Immature natural killer cell (primary cell): ENCODE measurements around the gene TYMP. TPM values are rescaled to one million over a fixed set of nuclear protein-coding genes. Genes with fewer than 3 reads are reported as not detected.

Experiments used
- DNase-seq, 3 donors: peaks; one replicate each; pipeline ENCODE4 v3.0.0; 2022; ENCODE audit warnings: mixed read lengths in 1 of 3
- H3K27ac Mint-ChIP-seq, 6 donors: one replicate each; pipeline ENCODE4 v1.8.0; 2020; ENCODE audit warnings: mixed read lengths in 6 of 6, mild to moderate bottlenecking in 5 of 6, inconsistent platforms in 4 of 6, moderate library complexity in 3 of 6
- H3K27me3 Mint-ChIP-seq, 3 donors: one replicate each; pipeline ENCODE4 v1.8.0; 2020 to 2021; ENCODE audit warnings: low read depth in 3 of 3, mild to moderate bottlenecking in 3 of 3, mixed read lengths in 3 of 3, moderate library complexity in 3 of 3, inconsistent platforms in 1 of 3
- H3K36me3 Mint-ChIP-seq, 3 donors: one replicate each; pipeline ENCODE4 v1.8.0; 2020; ENCODE audit warnings: mixed read lengths in 3 of 3, inconsistent platforms in 2 of 3, mild to moderate bottlenecking in 2 of 3
- H3K4me1 Mint-ChIP-seq, 2 donors: one replicate each; pipeline ENCODE4 v1.8.0; 2020; ENCODE audit warnings: inconsistent platforms in 2 of 2, mild to moderate bottlenecking in 2 of 2, mixed read lengths in 2 of 2, moderate library complexity in 1 of 2
- H3K4me3 Mint-ChIP-seq, 5 donors: one replicate each; pipeline ENCODE4 v1.8.0; 2020; ENCODE audit warnings: mild to moderate bottlenecking in 5 of 5, mixed read lengths in 5 of 5, inconsistent platforms in 3 of 5, moderate library complexity in 3 of 5
- H3K9me3 Mint-ChIP-seq, 6 donors: one replicate each; pipeline ENCODE4 v1.8.0; 2020; ENCODE audit warnings: mild to moderate bottlenecking in 6 of 6, mixed read lengths in 6 of 6, inconsistent platforms in 4 of 6, moderate library complexity in 3 of 6
- polyA plus RNA-seq, 3 donors: library from polyadenylated mRNA; unstranded; fragments of 300-500 nt; fragmentation: Illumina TruSeq; gene quantifications; one replicate each; pipeline ENCODE4 v1.2.3, GENCODE V29; 2021

Gene TYMP
- 10 to 100 TPM; 21.2 to 31.2 (median 25.5) TPM for polyA plus RNA-seq

GRCh38 chr22:50529897-50530579, at the start of gene TYMP:
Gene TYMP (minus strand): TSS chr22:50530012. CDS start chr22:50529709, 303 bp downstream.
- Mint-ChIP-seq H3K9me3 (peaks cover 0 to 1% (median 0%) of the 10 kb centered on the region in 6 donors), H3K4me3 (peak within 1 kb of the TSS; percentile 83 to 92 (median 89)), H3K27ac (peak within 1 kb of the TSS; percentile 89 to 97 (median 92)), H3K36me3 (no peaks in the 10 kb centered on the region), H3K27me3 (peaks cover 0 to 24% (median 14%) of the 10 kb centered on the region in 3 donors), H3K4me1 (peaks cover 19 to 25% of the 10 kb centered on the region in 2 donors)
- DNase-seq: peak; percentile 65 to 72 (median 70)

GRCh38 chr22:50578776-50579310, 49.0 kb upstream of the TYMP start:
- Mint-ChIP-seq H3K4me3 (no peak overlapping the region), H3K27ac (no peak overlapping the region), H3K9me3 (no peaks in the 10 kb centered on the region), H3K4me1 (peaks cover 13 to 35% of the 10 kb centered on the region in 2 donors), H3K27me3 (peaks cover 0 to 7% (median 6%) of the 10 kb centered on the region in 3 donors), H3K36me3 (peaks cover 0 to 7% (median 3%) of the 10 kb centered on the region in 3 donors)
- DNase-seq: no peak

GRCh38 chr22:50577987-50578775, 48.4 kb upstream of the TYMP start, which contains the start of gene CPT1B:
Gene CPT1B (minus strand): TSS chr22:50578427. CDS start chr22:50577915, 512 bp downstream.
- Mint-ChIP-seq H3K4me3 (peak within 1 kb of the TSS in 1 of 5 donors; percentile 33), H3K27me3 (peaks cover 0 to 7% (median 4%) of the 10 kb centered on the region in 3 donors), H3K4me1 (peaks cover 7 to 29% of the 10 kb centered on the region in 2 donors), H3K36me3 (peaks cover 0 to 7% (median 3%) of the 10 kb centered on the region in 3 donors), H3K27ac (no peak within 1 kb of the TSS), H3K9me3 (no peaks in the 10 kb centered on the region)
- DNase-seq: no peak

- Mint-ChIP-seq H3K9me3 (no peaks in the 10 kb centered on the region), H3K27me3 (peaks cover 0 to 3% (median 2%) of the 10 kb centered on the region in 3 donors), H3K4me1 (peaks cover 5 to 26% of the 10 kb centered on the region in 2 donors), H3K27ac (no peak overlapping the region), H3K36me3 (peaks cover 0 to 7% (median 3%) of the 10 kb centered on the region in 3 donors), H3K4me3 (peak overlapping the region in 1 of 5 donors; percentile 33)
- no peak for DNase-seq
These were observed 47.8 kb upstream of the TYMP start for GRCh38 chr22:50577697-50577986.

GRCh38 chr22:50576806-50577696, 47.2 kb upstream of the TYMP start:
- Mint-ChIP-seq H3K27me3 (peaks cover 2 to 3% (median 2%) of the 10 kb centered on the region in 3 donors), H3K4me3 (peak overlapping the region in 1 of 5 donors; percentile 33), H3K9me3 (no peaks in the 10 kb centered on the region), H3K4me1 (peaks cover 5 to 26% of the 10 kb centered on the region in 2 donors), H3K27ac (no peak overlapping the region), H3K36me3 (peaks cover 0 to 7% (median 3%) of the 10 kb centered on the region in 3 donors)
- DNase-seq: no peak

GRCh38 chr22:50576070-50576469, 46.3 kb upstream of the TYMP start:
- no peaks in the 10 kb centered on the region for H3K9me3 Mint-ChIP-seq
- peaks cover 0 to 2% (median 2%) of the 10 kb centered on the region in 3 donors for H3K27me3 Mint-ChIP-seq
- H3K4me3 Mint-ChIP-seq: no peak overlapping the region
- DNase-seq: no peak
- H3K27ac Mint-ChIP-seq: no peak overlapping the region
- peaks cover 5 to 17% of the 10 kb centered on the region in 2 donors for H3K4me1 Mint-ChIP-seq
- peaks cover 0 to 7% (median 3%) of the 10 kb centered on the region in 3 donors for H3K36me3 Mint-ChIP-seq

GRCh38 chr22:50575426-50575941, 45.7 kb upstream of the TYMP start:
- no peaks in the 10 kb centered on the region for H3K9me3 Mint-ChIP-seq
- H3K27me3 Mint-ChIP-seq: peaks cover 0 to 2% (median 2%) of the 10 kb centered on the region in 3 donors
- H3K4me3 Mint-ChIP-seq: no peak overlapping the region
- peaks cover 0 to 7% (median 3%) of the 10 kb centered on the region in 3 donors for H3K36me3 Mint-ChIP-seq
- H3K27ac Mint-ChIP-seq: peak overlapping the region in 1 of 6 donors; percentile 21
- H3K4me1 Mint-ChIP-seq: peaks cover 5 to 13% of the 10 kb centered on the region in 2 donors
- DNase-seq: no peak

GRCh38 chr22:50574383-50574755, 44.6 kb upstream of the TYMP start:
- H3K27ac Mint-ChIP-seq: no peak overlapping the region
- no peaks in the 10 kb centered on the region for H3K9me3 Mint-ChIP-seq

GRCh38 chr22:50573491-50574382, 43.9 kb upstream of the TYMP start:
- H3K27ac Mint-ChIP-seq: no peak overlapping the region
- peaks cover 0 to 8% (median 0%) of the 10 kb centered on the region in 3 donors for H3K36me3 Mint-ChIP-seq
- H3K4me1 Mint-ChIP-seq: peaks cover 5 to 8% of the 10 kb centered on the region in 2 donors
- H3K9me3 Mint-ChIP-seq: no peaks in the 10 kb centered on the region
- no peak overlapping the region for H3K4me3 Mint-ChIP-seq
- peaks cover 0 to 2% (median 2%) of the 10 kb centered on the region in 3 donors for H3K27me3 Mint-ChIP-seq
- DNase-seq: no peak

More at GRCh38 chr22:50574383-50574755, 44.6 kb upstream of the TYMP start:
- Mint-ChIP-seq H3K4me1 (peaks cover 5 to 8% of the 10 kb centered on the region in 2 donors), H3K36me3 (peaks cover 0 to 6% (median 0%) of the 10 kb centered on the region in 3 donors), H3K27me3 (peaks cover 0 to 2% (median 2%) of the 10 kb centered on the region in 3 donors), H3K4me3 (no peak overlapping the region)
- no peak for DNase-seq

- DNase-seq: no peak
- Mint-ChIP-seq H3K4me3 (no peak overlapping the region), H3K9me3 (no peaks in the 10 kb centered on the region), H3K4me1 (peaks cover 5 to 8% of the 10 kb centered on the region in 2 donors), H3K27me3 (peaks cover 0 to 2% (median 2%) of the 10 kb centered on the region in 3 donors), H3K36me3 (peaks cover 0 to 8% (median 0%) of the 10 kb centered on the region in 3 donors), H3K27ac (no peak overlapping the region)
These were observed 43.2 kb upstream of the TYMP start for GRCh38 chr22:50572965-50573364.

- Mint-ChIP-seq H3K36me3 (peaks cover 0 to 8% (median 0%) of the 10 kb centered on the region in 3 donors), H3K27ac (no peak overlapping the region), H3K4me1 (no peaks in the 10 kb centered on the region), H3K9me3 (no peaks in the 10 kb centered on the region), H3K27me3 (peaks cover 0 to 2% (median 0%) of the 10 kb centered on the region in 3 donors), H3K4me3 (no peak overlapping the region)
- no peak for DNase-seq
These were observed 41.7 kb upstream of the TYMP start for GRCh38 chr22:50571264-50572175.
